ENCODE data around the gene EPOP.

The EPOP gene

GRCh38 chr17:38710604-38710962 is 35.8 kb upstream of the EPOP start:
- TF ChIP-seq CTCF (conservative IDR thresholded peaks at IDR 0.05; ENCODE audit: control insufficient read depth, insufficient read depth, low read depth, low read length), result no peak
- H3K4me3 ChIP-seq (ENCODE audit: control insufficient read depth, low read depth, low read length), result no peak overlapping the region
- DNase-seq (ENCODE audit: low read depth), result no peak

- no peak overlapping the region for H3K4me3 ChIP-seq (ENCODE audit: control insufficient read depth, low read depth, low read length)
- no peak for TF ChIP-seq CTCF (conservative IDR thresholded peaks at IDR 0.05; ENCODE audit: control insufficient read depth, insufficient read depth, low read depth, low read length)
- no peak for DNase-seq (ENCODE audit: low read depth)
Measured at GRCh38 chr17:38709864-38710603, 35.3 kb upstream of the EPOP start.

GRCh38 chr17:38709104-38709820 is 34.5 kb upstream of the EPOP start:
- DNase-seq (ENCODE audit: low read depth), result no peak
- no peak for TF ChIP-seq CTCF (conservative IDR thresholded peaks at IDR 0.05; ENCODE audit: control insufficient read depth, insufficient read depth, low read depth, low read length)
- no peak overlapping the region for H3K4me3 ChIP-seq (ENCODE audit: control insufficient read depth, low read depth, low read length)

GRCh38 chr17:38707678-38708351 is 33.1 kb upstream of the EPOP start:
- no peak overlapping the region for H3K4me3 ChIP-seq (ENCODE audit: control insufficient read depth, low read depth, low read length)
- TF ChIP-seq CTCF (conservative IDR thresholded peaks at IDR 0.05; ENCODE audit: control insufficient read depth, insufficient read depth, low read depth, low read length), result no peak
- DNase-seq (ENCODE audit: low read depth), result no peak

- H3K4me3 ChIP-seq (ENCODE audit: control insufficient read depth, low read depth, low read length), result peak overlapping the region; percentile 75
- TF ChIP-seq CTCF (conservative IDR thresholded peaks at IDR 0.05; ENCODE audit: control insufficient read depth, insufficient read depth, low read depth, low read length), result no peak
- DNase-seq (ENCODE audit: low read depth), result peak; percentile 18
Measured at GRCh38 chr17:38706505-38707216, 31.9 kb upstream of the EPOP start.

GRCh38 chr17:38705803-38706504 is 31.2 kb upstream of the EPOP start:
- TF ChIP-seq CTCF (conservative IDR thresholded peaks at IDR 0.05; ENCODE audit: control insufficient read depth, insufficient read depth, low read depth, low read length), result no peak
- H3K4me3 ChIP-seq (ENCODE audit: control insufficient read depth, low read depth, low read length), result peak overlapping the region; percentile 75
- DNase-seq (ENCODE audit: low read depth), result peak; percentile 50
